Measurements from ENCODE around the gene PEX5.

DNA sequence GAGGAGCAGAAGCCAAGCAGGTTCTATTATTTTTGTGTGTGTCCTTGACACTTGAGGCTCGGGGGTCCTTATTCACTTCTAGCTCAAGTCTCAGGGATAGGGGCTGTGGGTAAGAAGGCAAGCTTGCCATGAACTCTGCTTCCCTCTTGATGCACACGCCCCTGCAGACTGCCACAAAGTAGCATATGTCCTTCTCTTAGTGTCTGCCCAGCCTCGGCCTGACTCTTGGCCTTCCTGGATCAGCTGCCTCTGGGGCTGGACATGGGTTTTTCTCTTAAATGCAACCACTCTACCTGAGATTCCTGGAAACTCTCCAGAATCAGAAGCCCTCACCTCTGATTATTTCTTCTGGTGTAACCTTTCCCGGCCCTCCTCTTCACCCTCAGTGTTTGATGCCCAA lies 28.2 kb upstream of the PEX5 start:
- TF ChIP-seq, protein P1, sequence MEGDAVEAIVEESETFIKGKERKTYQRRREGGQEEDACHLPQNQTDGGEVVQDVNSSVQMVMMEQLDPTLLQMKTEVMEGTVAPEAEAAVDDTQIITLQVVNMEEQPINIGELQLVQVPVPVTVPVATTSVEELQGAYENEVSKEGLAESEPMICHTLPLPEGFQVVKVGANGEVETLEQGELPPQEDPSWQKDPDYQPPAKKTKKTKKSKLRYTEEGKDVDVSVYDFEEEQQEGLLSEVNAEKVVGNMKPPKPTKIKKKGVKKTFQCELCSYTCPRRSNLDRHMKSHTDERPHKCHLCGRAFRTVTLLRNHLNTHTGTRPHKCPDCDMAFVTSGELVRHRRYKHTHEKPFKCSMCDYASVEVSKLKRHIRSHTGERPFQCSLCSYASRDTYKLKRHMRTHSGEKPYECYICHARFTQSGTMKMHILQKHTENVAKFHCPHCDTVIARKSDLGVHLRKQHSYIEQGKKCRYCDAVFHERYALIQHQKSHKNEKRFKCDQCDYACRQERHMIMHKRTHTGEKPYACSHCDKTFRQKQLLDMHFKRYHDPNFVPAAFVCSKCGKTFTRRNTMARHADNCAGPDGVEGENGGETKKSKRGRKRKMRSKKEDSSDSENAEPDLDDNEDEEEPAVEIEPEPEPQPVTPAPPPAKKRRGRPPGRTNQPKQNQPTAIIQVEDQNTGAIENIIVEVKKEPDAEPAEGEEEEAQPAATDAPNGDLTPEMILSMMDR (conservative IDR thresholded peaks at IDR 0.05; ENCODE audit: low read length), result no peak
- no peak for TF ChIP-seq EZH2phosphoT487 (IDR thresholded peaks at IDR 0.05; ENCODE audit: borderline replicate concordance)

Data from Loucy (cell line).